OCI-LY7 (cell line): ENCODE results near the gene GAGE12F. TPM values are rescaled to one million over a fixed set of nuclear protein-coding genes. Genes with fewer than 3 reads are reported as not detected.
"Not testable (repeated sequence)": the region's sequence is repeated elsewhere in the genome, so short reads cannot be mapped to it uniquely, and the experiment has no call there.

Experiments used
- Bru-seq: library from RNA; stranded (reverse); fragments of 400-500 nt; gene quantifications from one replicate; lab custom pipeline; 2021; lab: Mats Ljungman, UMichigan
- BruChase-seq, 2 experiments: library from RNA; stranded (reverse); fragments of 400-500 nt; gene quantifications; one replicate each; lab custom pipeline; 2021; lab: Mats Ljungman, UMichigan
- BruUV-seq: library from RNA; stranded (reverse); fragments of 400-500 nt; replicated peaks from 2 replicates; lab custom pipeline; 2021; lab: Mats Ljungman, UMichigan
- CTCF ChIA-PET: fragments of 300-600 bp; sonication (Branson Sonifier 250); formaldehyde crosslinking; loops from one replicate; lab custom pipeline; 2022; ENCODE audit warnings: antibody characterized with exemption; ENCODE audit not compliant: unreplicated experiment; lab: Charles Lee
- POLR2A ChIA-PET: fragments of 300-600 bp; sonication (Branson Sonifier 250); formaldehyde crosslinking; loops from one replicate; lab custom pipeline; 2022; ENCODE audit warnings: antibody characterized with exemption; lab: Charles Lee
- DNase-seq: peaks from one replicate; pipeline ENCODE4 v3.0.0-alpha.2; 2015; ENCODE audit warnings: low spot score
- H2AFZ ChIP-seq: fragments of 200-600 bp; sonication (generic), shearing (Covaris generic); 2 replicates; pipeline ENCODE4 v1.6.1; 2014; ENCODE audit warnings: mild to moderate bottlenecking, antibody characterized with exemption, low read length, moderate library complexity
- H3K27ac ChIP-seq: fragments of 200-600 bp; sonication (generic); 2 replicates; pipeline ENCODE4 v1.5.1; 2014; ENCODE audit warnings: mixed run types, low read depth, mild to moderate bottlenecking, moderate library complexity, low read length, inconsistent platforms; ENCODE audit not compliant: poor library complexity, severe bottlenecking
- H3K36me3 ChIP-seq: fragments of 200-600 bp; sonication (generic); 2 replicates; pipeline ENCODE4 v1.6.1; 2014; ENCODE audit warnings: mild to moderate bottlenecking, antibody characterized with exemption, low read length, moderate library complexity, mixed read lengths; ENCODE audit not compliant: insufficient read depth
- H3K4me1 ChIP-seq: fragments of 200-600 bp; sonication (generic); 2 replicates; pipeline ENCODE4 v1.5.1; 2014; ENCODE audit warnings: mild to moderate bottlenecking, low read length; ENCODE audit not compliant: insufficient read depth, poor library complexity, severe bottlenecking
- H3K4me2 ChIP-seq: fragments of 200-600 bp; sonication (generic); 2 replicates; pipeline ENCODE4 v1.6.1; 2014; ENCODE audit warnings: mild to moderate bottlenecking, low read length
- H3K4me3 ChIP-seq: fragments of 200-600 bp; sonication (generic); 2 replicates; pipeline ENCODE4 v1.5.1; 2014; ENCODE audit warnings: mild to moderate bottlenecking, low read depth, low read length; ENCODE audit not compliant: poor library complexity, severe bottlenecking
- H3K79me2 ChIP-seq: fragments of 200-600 bp; sonication (generic); 2 replicates; pipeline ENCODE4 v1.6.1; 2016; ENCODE audit warnings: low read depth, mild to moderate bottlenecking, low read length, moderate library complexity, mixed read lengths; ENCODE audit not compliant: insufficient read depth
- H3K9me2 ChIP-seq: fragments of 200-600 bp; sonication (generic); 2 replicates; pipeline ENCODE4 v1.6.1; 2016; ENCODE audit warnings: mild to moderate bottlenecking, low read length, mixed read lengths; ENCODE audit not compliant: insufficient read depth
- H3K9me3 ChIP-seq: fragments of 200-600 bp; sonication (generic); 2 replicates; pipeline ENCODE4 v1.6.1; 2014; ENCODE audit warnings: mild to moderate bottlenecking, mixed run types, low read length, mixed read lengths
- H4K20me1 ChIP-seq: fragments of 200-600 bp; sonication (generic); 2 replicates; pipeline ENCODE4 v1.6.1; 2014; ENCODE audit warnings: mild to moderate bottlenecking, antibody characterized with exemption, low read length, moderate library complexity, mixed read lengths; ENCODE audit not compliant: insufficient read depth
- intact Hi-C: fragments of 100-400 bp; cut with micrococcal nuclease; formaldehyde crosslinking; loops from one replicate; pipeline ENCODE4 v1.10.0; 2022; ENCODE audit not compliant: unreplicated experiment
- long read RNA-seq: library from polyadenylated mRNA; stranded (forward); transcript quantifications from one replicate; pipeline ENCODE4 v2.0.0, GENCODE V29; 2022
- total RNA-seq, 2 experiments: library from RNA; depleted of rRNA in 1 of 2; stranded (reverse); fragments of >200 nt in 1 of 2; shearing (Covaris generic) in 1 of 2; gene quantifications; 2 replicates each; pipeline ENCODE4 v1.2.3, GENCODE V29; 2014 to 2022

Gene GAGE12F
- total RNA-seq (2014; rRNA removed; shearing (Covaris generic)) (not detected in 2 replicates), total RNA-seq (2022) (not detected in 2 replicates), Bru-seq, nascent RNA (not detected), BruChase-seq, experiment 1, labeled RNA remaining after a 6-hour chase (not detected), BruChase-seq, experiment 2, labeled RNA remaining after a 2-hour chase (not detected)
- long read RNA-seq: 0 reads

GRCh38 chrX:49560542-49560941 lies at the start of gene GAGE12F:
Gene GAGE12F (plus strand): TSS chrX:49560842. CDS start chrX:49561997, 1,155 bp downstream.
- H3K9me2 ChIP-seq, H3K4me2 ChIP-seq, H3K9me3 ChIP-seq, H2AFZ ChIP-seq, H3K36me3 ChIP-seq, H3K79me2 ChIP-seq, H3K27ac ChIP-seq, POLR2A ChIA-PET, intact Hi-C loops, H3K4me3 ChIP-seq, BruUV-seq, DNase-seq, H3K4me1 ChIP-seq, H4K20me1 ChIP-seq, CTCF ChIA-PET: not testable (repeated sequence)

DNA sequence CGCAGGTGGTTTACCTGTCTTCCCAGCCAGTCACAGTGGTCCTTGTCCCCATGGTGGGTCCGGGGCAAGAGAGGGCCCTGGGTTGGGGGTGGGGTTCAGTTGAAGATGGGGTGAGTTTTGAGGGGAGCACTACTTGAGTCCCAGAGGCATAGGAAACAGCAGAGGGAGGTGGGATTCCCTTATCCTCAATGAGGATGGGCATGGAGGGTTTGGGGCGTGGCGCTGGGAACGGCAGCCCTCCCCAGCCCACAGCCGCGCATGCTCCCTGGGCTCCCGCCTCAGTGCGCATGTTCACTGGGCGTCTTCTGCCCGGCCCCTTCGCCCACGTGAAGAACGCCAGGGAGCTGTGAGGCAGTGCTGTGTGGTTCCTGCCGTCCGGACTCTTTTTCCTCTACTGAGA lies 28.8 kb upstream of the GAGE12F start, which contains the start of gene GAGE12C:
Gene GAGE12C, plus strand, starts transcription at position 301 of the 400 bp plus-strand sequence. CDS start 1,155 bp downstream, outside the sequence.
- H3K9me2 ChIP-seq, POLR2A ChIA-PET, CTCF ChIA-PET, DNase-seq, intact Hi-C loops, H3K4me3 ChIP-seq, H3K36me3 ChIP-seq, H3K79me2 ChIP-seq, H3K9me3 ChIP-seq, H3K27ac ChIP-seq, H4K20me1 ChIP-seq, H3K4me1 ChIP-seq, H3K4me2 ChIP-seq, BruUV-seq, H2AFZ ChIP-seq: not testable (repeated sequence)

DNA sequence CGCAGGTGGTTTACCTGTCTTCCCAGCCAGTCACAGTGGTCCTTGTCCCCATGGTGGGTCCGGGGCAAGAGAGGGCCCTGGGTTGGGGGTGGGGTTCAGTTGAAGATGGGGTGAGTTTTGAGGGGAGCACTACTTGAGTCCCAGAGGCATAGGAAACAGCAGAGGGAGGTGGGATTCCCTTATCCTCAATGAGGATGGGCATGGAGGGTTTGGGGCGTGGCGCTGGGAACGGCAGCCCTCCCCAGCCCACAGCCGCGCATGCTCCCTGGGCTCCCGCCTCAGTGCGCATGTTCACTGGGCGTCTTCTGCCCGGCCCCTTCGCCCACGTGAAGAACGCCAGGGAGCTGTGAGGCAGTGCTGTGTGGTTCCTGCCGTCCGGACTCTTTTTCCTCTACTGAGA lies 19.2 kb upstream of the GAGE12F start, which contains the start of gene GAGE12D:
Gene GAGE12D, plus strand, starts transcription at position 301 of the 400 bp plus-strand sequence. CDS start 1,155 bp downstream, outside the sequence.
- H3K79me2 ChIP-seq, H3K9me3 ChIP-seq, H2AFZ ChIP-seq, BruUV-seq, H3K4me3 ChIP-seq, CTCF ChIA-PET, H3K27ac ChIP-seq, H3K4me2 ChIP-seq, H3K9me2 ChIP-seq, H3K4me1 ChIP-seq, intact Hi-C loops, H4K20me1 ChIP-seq, DNase-seq, H3K36me3 ChIP-seq, POLR2A ChIA-PET: not testable (repeated sequence)

DNA sequence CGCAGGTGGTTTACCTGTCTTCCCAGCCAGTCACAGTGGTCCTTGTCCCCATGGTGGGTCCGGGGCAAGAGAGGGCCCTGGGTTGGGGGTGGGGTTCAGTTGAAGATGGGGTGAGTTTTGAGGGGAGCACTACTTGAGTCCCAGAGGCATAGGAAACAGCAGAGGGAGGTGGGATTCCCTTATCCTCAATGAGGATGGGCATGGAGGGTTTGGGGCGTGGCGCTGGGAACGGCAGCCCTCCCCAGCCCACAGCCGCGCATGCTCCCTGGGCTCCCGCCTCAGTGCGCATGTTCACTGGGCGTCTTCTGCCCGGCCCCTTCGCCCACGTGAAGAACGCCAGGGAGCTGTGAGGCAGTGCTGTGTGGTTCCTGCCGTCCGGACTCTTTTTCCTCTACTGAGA lies 9.7 kb upstream of the GAGE12F start, which contains the start of gene GAGE12E:
Gene GAGE12E, plus strand, starts transcription at position 301 of the 400 bp plus-strand sequence. CDS start 1,155 bp downstream, outside the sequence.
- intact Hi-C loops, H4K20me1 ChIP-seq, CTCF ChIA-PET, POLR2A ChIA-PET, H3K9me2 ChIP-seq, H3K4me1 ChIP-seq, H3K4me2 ChIP-seq, H3K27ac ChIP-seq, BruUV-seq, H3K4me3 ChIP-seq, H3K9me3 ChIP-seq, H2AFZ ChIP-seq, H3K36me3 ChIP-seq, H3K79me2 ChIP-seq, DNase-seq: not testable (repeated sequence)

DNA sequence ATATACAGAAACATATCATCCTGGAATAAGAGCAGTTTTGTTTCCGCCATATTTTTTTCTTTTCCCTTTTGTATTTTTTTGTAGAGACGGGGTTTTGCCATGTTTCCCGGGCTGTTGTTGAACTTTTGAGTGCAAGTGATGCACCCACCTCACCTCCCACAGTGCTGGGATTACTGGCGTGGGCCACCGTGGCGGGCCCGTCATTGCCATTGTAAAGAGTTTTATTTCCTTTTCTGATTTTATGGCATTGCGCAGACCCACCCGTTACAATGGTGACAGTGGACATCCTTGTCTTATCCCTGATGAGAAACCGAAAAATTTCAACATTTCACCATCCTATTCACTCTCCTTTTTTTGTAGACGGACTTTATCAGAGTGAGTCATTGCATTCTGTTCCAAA lies 8.1 kb downstream of the GAGE12F start:
- H4K20me1 ChIP-seq, H3K9me2 ChIP-seq, POLR2A ChIA-PET, H3K4me3 ChIP-seq, H3K9me3 ChIP-seq, H3K79me2 ChIP-seq, intact Hi-C loops, H2AFZ ChIP-seq, H3K36me3 ChIP-seq, H3K4me1 ChIP-seq, BruUV-seq, H3K27ac ChIP-seq, DNase-seq, CTCF ChIA-PET, H3K4me2 ChIP-seq: not testable (repeated sequence)

DNA sequence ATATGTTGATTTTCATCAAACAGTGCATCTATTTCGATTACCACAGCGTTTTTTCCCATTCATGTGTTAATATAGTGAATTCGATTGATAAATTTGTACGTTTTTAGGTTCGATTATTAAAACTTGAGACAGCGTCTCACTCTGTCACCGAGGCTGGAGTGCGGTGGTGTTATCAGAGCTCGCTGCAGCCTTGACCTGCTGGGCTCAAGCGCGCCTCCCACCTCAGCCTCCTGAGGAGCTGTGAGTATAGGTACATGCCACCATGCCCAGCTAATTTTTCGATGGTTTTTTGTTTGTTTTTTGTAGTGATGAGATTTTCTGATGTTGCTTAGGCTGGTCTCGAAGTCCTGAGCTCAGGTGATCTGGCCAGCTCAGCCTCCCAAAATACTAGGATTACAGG lies 8.5 kb downstream of the GAGE12F start:
- CTCF ChIA-PET, H3K9me3 ChIP-seq, H3K4me3 ChIP-seq, H3K9me2 ChIP-seq, H3K4me1 ChIP-seq, POLR2A ChIA-PET, intact Hi-C loops, H4K20me1 ChIP-seq, BruUV-seq, H3K79me2 ChIP-seq, H2AFZ ChIP-seq, H3K4me2 ChIP-seq, DNase-seq, H3K36me3 ChIP-seq, H3K27ac ChIP-seq: not testable (repeated sequence)
